Left lung (tissue), 10 donors: Measurements from ENCODE around the gene PLA2G5. TPM values are rescaled to one million over a fixed set of nuclear protein-coding genes. Genes with fewer than 3 reads are reported as not detected.

Experiments used
- ATAC-seq: fragments of 200-7000 bp; cut with Tn5 transposase; one replicate; pipeline ENCODE4 v1.9.1; 2020; ENCODE audit warnings: moderate library complexity
- DNase-seq, 4 donors: peaks; one replicate each; pipeline ENCODE4 v3.0.0-alpha.2; 2013 to 2020
- H3K27ac ChIP-seq, 2 donors: fragments of 200-600 bp; sonication (generic) in 1 of 2; one replicate each; pipeline versions ENCODE4 v1.5.0 to v1.8.0; 2020 to 2021
- H3K27me3 ChIP-seq, 2 donors: fragments of 200-600 bp; sonication (generic) in 1 of 2; one replicate each; pipeline versions ENCODE4 v1.5.0 to v1.8.0; 2020 to 2021
- H3K36me3 ChIP-seq, 2 donors: fragments of 200-600 bp; sonication (generic) in 1 of 2; one replicate each; pipeline versions ENCODE4 v1.5.0 to v1.8.0; 2020 to 2021
- H3K4me1 ChIP-seq, 2 donors: fragments of 200-600 bp; one replicate each; pipeline ENCODE4 v1.8.0; 2021
- H3K4me3 ChIP-seq, 2 donors: fragments of 200-600 bp; sonication (generic) in 1 of 2; one replicate each; pipeline versions ENCODE4 v1.5.0 to v1.8.0; 2020 to 2021; ENCODE audit warnings: mild to moderate bottlenecking in 1 of 2
- H3K9me3 ChIP-seq, 2 donors: fragments of 200-600 bp; sonication (generic) in 1 of 2; one replicate each; pipeline versions ENCODE4 v1.5.0 to v1.8.0; 2020 to 2021
- intact Hi-C, 2 donors: fragments of 100-400 bp; cut with DNase I; formaldehyde crosslinking; loops; one replicate each; pipeline versions ENCODE4 v1.11.2 to v1.14.2; 2022
- polyA plus RNA-seq, 6 donors: library from polyadenylated mRNA; unstranded; fragments of 120-200 nt; gene quantifications; one replicate each; pipeline ENCODE4 v1.2.1, GENCODE V29; 2013; ENCODE audit not compliant: insufficient read length in 6 of 6
- total RNA-seq, 2 donors: library from RNA; stranded (reverse); fragmentation: NEBNext Ultra II Directional; extraction: Animal tissue kit (Norgen Biotek cat#: 25700); gene quantifications; one replicate each; pipeline ENCODE4 v1.2.1, GENCODE V29; 2021
- TF ChIP-seq, protein P1 (sequence below), 2 donors: fragments of 200-600 bp; sonication (generic) in 1 of 2; IDR thresholded peaks; one replicate each; pipeline versions ENCODE4 v1.5.0 to v1.8.0; 2021; ENCODE audit warnings: antibody characterized with exemption in 2 of 2
- donor health status: DM: no; HTN: yes; CAD: no.
- donor health status: DM: no; HTN: no; CAD: no.

PLA2G5 gene
- total and polyA plus RNA-seq, 8 donors: 0.41 to 5.5 (median 0.92) TPM

DNA sequence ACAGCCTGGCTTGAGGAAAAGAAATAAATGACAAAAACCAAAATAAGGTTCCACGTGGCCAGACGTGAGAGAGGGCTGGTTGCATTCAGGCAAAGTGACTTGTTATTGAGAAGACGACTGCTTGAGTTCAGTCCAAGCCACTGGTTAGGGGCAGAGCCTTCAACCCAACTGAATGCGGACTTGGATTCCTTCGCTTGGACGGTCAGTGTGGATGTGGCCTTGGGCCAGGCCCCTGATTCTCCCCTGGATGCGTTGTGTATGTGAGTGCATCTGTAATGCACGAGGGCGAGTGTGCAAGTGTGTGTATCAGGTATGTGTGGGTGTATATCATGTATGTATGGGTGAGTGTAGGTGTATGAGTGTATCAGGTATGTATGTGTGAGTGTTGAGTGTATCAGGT is 71.0 kb downstream of the PLA2G5 start:
- Histone ChIP-seq H3K27me3 (no peaks in the 10 kb centered on the region), H3K9me3 (no peaks in the 10 kb centered on the region), H3K27ac (no peak overlapping the region), H3K36me3 (no peaks in the 10 kb centered on the region), H3K4me3 (no peak overlapping the region), H3K4me1 (no peaks in the 10 kb centered on the region)
- DNase-seq (peak in 1 of 4 donors; percentile 16), ATAC-seq (no peak)
- intact Hi-C loops: no loop called here
- TF ChIP-seq, protein P1, sequence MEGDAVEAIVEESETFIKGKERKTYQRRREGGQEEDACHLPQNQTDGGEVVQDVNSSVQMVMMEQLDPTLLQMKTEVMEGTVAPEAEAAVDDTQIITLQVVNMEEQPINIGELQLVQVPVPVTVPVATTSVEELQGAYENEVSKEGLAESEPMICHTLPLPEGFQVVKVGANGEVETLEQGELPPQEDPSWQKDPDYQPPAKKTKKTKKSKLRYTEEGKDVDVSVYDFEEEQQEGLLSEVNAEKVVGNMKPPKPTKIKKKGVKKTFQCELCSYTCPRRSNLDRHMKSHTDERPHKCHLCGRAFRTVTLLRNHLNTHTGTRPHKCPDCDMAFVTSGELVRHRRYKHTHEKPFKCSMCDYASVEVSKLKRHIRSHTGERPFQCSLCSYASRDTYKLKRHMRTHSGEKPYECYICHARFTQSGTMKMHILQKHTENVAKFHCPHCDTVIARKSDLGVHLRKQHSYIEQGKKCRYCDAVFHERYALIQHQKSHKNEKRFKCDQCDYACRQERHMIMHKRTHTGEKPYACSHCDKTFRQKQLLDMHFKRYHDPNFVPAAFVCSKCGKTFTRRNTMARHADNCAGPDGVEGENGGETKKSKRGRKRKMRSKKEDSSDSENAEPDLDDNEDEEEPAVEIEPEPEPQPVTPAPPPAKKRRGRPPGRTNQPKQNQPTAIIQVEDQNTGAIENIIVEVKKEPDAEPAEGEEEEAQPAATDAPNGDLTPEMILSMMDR (IDR thresholded peaks at IDR 0.05): no peak

- no peak for ATAC-seq
- peak in 1 of 4 donors; percentile 9 for DNase-seq
- Histone ChIP-seq H3K9me3 (no peaks in the 10 kb centered on the region), H3K36me3 (no peaks in the 10 kb centered on the region), H3K27me3 (no peaks in the 10 kb centered on the region), H3K4me3 (no peak overlapping the region), H3K4me1 (no peaks in the 10 kb centered on the region), H3K27ac (no peak overlapping the region)
- intact Hi-C loops: no loop called here
- TF ChIP-seq, protein P1 (IDR thresholded peaks at IDR 0.05): no peak
These were observed 71.5 kb downstream of the PLA2G5 start for GRCh38 chr1:20141466-20141865.

Other genes starting within 250 kb of the PLA2G5 start
- gene OTUD3, start 187.8 kb upstream of the PLA2G5 start, total RNA-seq: 10 to 100 TPM in 1 of 2 donors, 1 to 10 TPM in 1; 9.8 to 11.0 TPM
- 10 to 100 TPM; 18.6 to 52.2 (median 34.2) TPM for gene OTUD3, start 187.8 kb upstream of the PLA2G5 start, polyA plus RNA-seq
- gene PLA2G2E, start 146.6 kb upstream of the PLA2G5 start, total RNA-seq: not detected
- not detected for gene PLA2G2E, start 146.6 kb upstream of the PLA2G5 start, polyA plus RNA-seq
- 10 to 100 TPM; 41.5 to 65.7 TPM for gene PLA2G2A, start 90.6 kb upstream of the PLA2G5 start, total RNA-seq
- 1 to 10 TPM in 3 of 6 donors, under 1 TPM in 3; 0.73 to 2.0 (median 1.2) TPM for gene PLA2G2A, start 90.6 kb upstream of the PLA2G5 start, polyA plus RNA-seq
- not detected for gene PLA2G2D, start 49.3 kb downstream of the PLA2G5 start, total RNA-seq
- under 1 TPM in 5 of 6 donors, not detected in 1; 0.07 to 0.15 (median 0.09) TPM for gene PLA2G2D, start 49.3 kb downstream of the PLA2G5 start, polyA plus RNA-seq
- not detected for gene PLA2G2F, start 69.1 kb downstream of the PLA2G5 start, total RNA-seq
- gene PLA2G2F, start 69.1 kb downstream of the PLA2G5 start, polyA plus RNA-seq: not detected
- gene UBXN10, start 115.9 kb downstream of the PLA2G5 start, total RNA-seq: 1 to 10 TPM; 1.8 to 4.7 TPM
- 1 to 10 TPM; 1.9 to 6.4 (median 4.6) TPM for gene UBXN10, start 115.9 kb downstream of the PLA2G5 start, polyA plus RNA-seq
- not detected for gene PLA2G2C, start 116.3 kb downstream of the PLA2G5 start, total RNA-seq
- under 1 TPM in 5 of 6 donors, not detected in 1; 0.06 to 0.16 (median 0.11) TPM for gene PLA2G2C, start 116.3 kb downstream of the PLA2G5 start, polyA plus RNA-seq
- under 1 TPM; 0.15 to 0.29 TPM for gene VWA5B1, start 220.7 kb downstream of the PLA2G5 start, total RNA-seq
- 1 to 10 TPM in 1 of 6 donors, under 1 TPM in 5; 0.66 to 1.2 (median 0.79) TPM for gene VWA5B1, start 220.7 kb downstream of the PLA2G5 start, polyA plus RNA-seq